ENCODE measurements around the gene AAK1.
"Not testable (repeated sequence)": the region's sequence is repeated elsewhere in the genome, so short reads cannot be mapped to it uniquely, and the experiment has no call there.

AAK1 gene

GRCh38 chr2:69554981-69555380 lies 88.6 kb downstream of the AAK1 start:
- H3K9ac ChIP-seq (ENCODE audit: low read length) = no peak overlapping the region
- no peak overlapping the region for H3K27ac ChIP-seq (ENCODE audit: low read depth, low read length)
- no peaks in the 10 kb centered on the region for H3K27me3 ChIP-seq (ENCODE audit: control insufficient read depth, insufficient read depth, low read length)
- H3K36me3 ChIP-seq (ENCODE audit: control insufficient read depth, insufficient read depth, low read length) = no peaks in the 10 kb centered on the region
- H3K9me3 ChIP-seq (ENCODE audit: control insufficient read depth, insufficient read depth, low read depth, low read length) = no peaks in the 10 kb centered on the region
- H3K4me1 ChIP-seq (ENCODE audit: control insufficient read depth, insufficient read depth, low read length) = peaks cover 2% of the 10 kb centered on the region
- no peak overlapping the region for H3K4me3 ChIP-seq (ENCODE audit: low read depth, low read length)

GRCh38 chr2:69554568-69554967 lies 89.0 kb downstream of the AAK1 start:
- no peak overlapping the region for H3K4me3 ChIP-seq (ENCODE audit: low read depth, low read length)
- no peaks in the 10 kb centered on the region for H3K4me1 ChIP-seq (ENCODE audit: control insufficient read depth, insufficient read depth, low read length)
- no peak overlapping the region for H3K27ac ChIP-seq (ENCODE audit: low read depth, low read length)
- no peaks in the 10 kb centered on the region for H3K27me3 ChIP-seq (ENCODE audit: control insufficient read depth, insufficient read depth, low read length)
- no peak overlapping the region for H3K9ac ChIP-seq (ENCODE audit: low read length)
- H3K9me3 ChIP-seq (ENCODE audit: control insufficient read depth, insufficient read depth, low read depth, low read length) = no peaks in the 10 kb centered on the region
- H3K36me3 ChIP-seq (ENCODE audit: control insufficient read depth, insufficient read depth, low read length) = no peaks in the 10 kb centered on the region

- Histone ChIP-seq H3K4me3 (ENCODE audit: low read depth, low read length) (no peak overlapping the region), H3K36me3 (ENCODE audit: control insufficient read depth, insufficient read depth, low read length) (no peaks in the 10 kb centered on the region), H3K27me3 (ENCODE audit: control insufficient read depth, insufficient read depth, low read length) (no peaks in the 10 kb centered on the region), H3K9me3 (ENCODE audit: control insufficient read depth, insufficient read depth, low read depth, low read length) (no peaks in the 10 kb centered on the region), H3K4me1 (ENCODE audit: control insufficient read depth, insufficient read depth, low read length) (no peaks in the 10 kb centered on the region), H3K9ac (ENCODE audit: low read length) (no peak overlapping the region), H3K27ac (ENCODE audit: low read depth, low read length) (no peak overlapping the region)
These were observed 89.5 kb downstream of the AAK1 start for GRCh38 chr2:69553991-69554390.

- not testable (repeated sequence) for H3K4me1 ChIP-seq (ENCODE audit: control insufficient read depth, insufficient read depth, low read length); H3K27ac ChIP-seq (ENCODE audit: low read depth, low read length); H3K27me3 ChIP-seq (ENCODE audit: control insufficient read depth, insufficient read depth, low read length); H3K9ac ChIP-seq (ENCODE audit: low read length); H3K36me3 ChIP-seq (ENCODE audit: control insufficient read depth, insufficient read depth, low read length); H3K4me3 ChIP-seq (ENCODE audit: low read depth, low read length)
- H3K9me3 ChIP-seq (ENCODE audit: control insufficient read depth, insufficient read depth, low read depth, low read length) = peaks cover 16% of the 10 kb centered on the region
These were observed 93.0 kb downstream of the AAK1 start for GRCh38 chr2:69550511-69550910.

- Histone ChIP-seq H3K27me3 (ENCODE audit: control insufficient read depth, insufficient read depth, low read length) (no peaks in the 10 kb centered on the region), H3K9ac (ENCODE audit: low read length) (no peak overlapping the region), H3K9me3 (ENCODE audit: control insufficient read depth, insufficient read depth, low read depth, low read length) (peaks cover 16% of the 10 kb centered on the region), H3K27ac (ENCODE audit: low read depth, low read length) (no peak overlapping the region), H3K4me1 (ENCODE audit: control insufficient read depth, insufficient read depth, low read length) (no peaks in the 10 kb centered on the region), H3K36me3 (ENCODE audit: control insufficient read depth, insufficient read depth, low read length) (no peaks in the 10 kb centered on the region; the same call in 1 of the 2 replicates), H3K4me3 (ENCODE audit: low read depth, low read length) (no peak overlapping the region)
These were observed 94.1 kb downstream of the AAK1 start for GRCh38 chr2:69549421-69549820.

- H3K4me1 ChIP-seq (ENCODE audit: control insufficient read depth, insufficient read depth, low read length) = no peaks in the 10 kb centered on the region
- H3K27me3 ChIP-seq (ENCODE audit: control insufficient read depth, insufficient read depth, low read length) = no peaks in the 10 kb centered on the region
- no peak overlapping the region for H3K4me3 ChIP-seq (ENCODE audit: low read depth, low read length)
- peaks cover 6% of the 10 kb centered on the region for H3K36me3 ChIP-seq (ENCODE audit: control insufficient read depth, insufficient read depth, low read length)
- H3K9me3 ChIP-seq (ENCODE audit: control insufficient read depth, insufficient read depth, low read depth, low read length) = peaks cover 16% of the 10 kb centered on the region
- H3K9ac ChIP-seq (ENCODE audit: low read length) = no peak overlapping the region
- no peak overlapping the region for H3K27ac ChIP-seq (ENCODE audit: low read depth, low read length)
These were observed 95.4 kb downstream of the AAK1 start for GRCh38 chr2:69547984-69548715.

GRCh38 chr2:69546646-69547045 lies 96.9 kb downstream of the AAK1 start:
- H3K9me3 ChIP-seq (ENCODE audit: control insufficient read depth, insufficient read depth, low read depth, low read length) = peaks cover 16% of the 10 kb centered on the region
- H3K27me3 ChIP-seq (ENCODE audit: control insufficient read depth, insufficient read depth, low read length) = no peaks in the 10 kb centered on the region
- H3K27ac ChIP-seq (ENCODE audit: low read depth, low read length) = no peak overlapping the region
- H3K36me3 ChIP-seq (ENCODE audit: control insufficient read depth, insufficient read depth, low read length) = peaks cover 15% of the 10 kb centered on the region
- H3K4me1 ChIP-seq (ENCODE audit: control insufficient read depth, insufficient read depth, low read length) = no peaks in the 10 kb centered on the region
- H3K4me3 ChIP-seq (ENCODE audit: low read depth, low read length) = no peak overlapping the region
- H3K9ac ChIP-seq (ENCODE audit: low read length) = no peak overlapping the region

- Histone ChIP-seq H3K4me1 (ENCODE audit: control insufficient read depth, insufficient read depth, low read length) (no peaks in the 10 kb centered on the region), H3K36me3 (ENCODE audit: control insufficient read depth, insufficient read depth, low read length) (peaks cover 17% of the 10 kb centered on the region), H3K4me3 (ENCODE audit: low read depth, low read length) (no peak overlapping the region), H3K9me3 (ENCODE audit: control insufficient read depth, insufficient read depth, low read depth, low read length) (peaks cover 16% of the 10 kb centered on the region), H3K27ac (ENCODE audit: low read depth, low read length) (no peak overlapping the region), H3K27me3 (ENCODE audit: control insufficient read depth, insufficient read depth, low read length) (no peaks in the 10 kb centered on the region), H3K9ac (ENCODE audit: low read length) (no peak overlapping the region)
These were observed 98.0 kb downstream of the AAK1 start for GRCh38 chr2:69545477-69545932.

- Histone ChIP-seq H3K27me3 (ENCODE audit: control insufficient read depth, insufficient read depth, low read length) (no peaks in the 10 kb centered on the region), H3K27ac (ENCODE audit: low read depth, low read length) (no peak overlapping the region), H3K4me3 (ENCODE audit: low read depth, low read length) (no peak overlapping the region), H3K36me3 (ENCODE audit: control insufficient read depth, insufficient read depth, low read length) (peaks cover 17% of the 10 kb centered on the region), H3K9me3 (ENCODE audit: control insufficient read depth, insufficient read depth, low read depth, low read length) (peaks cover 16% of the 10 kb centered on the region), H3K9ac (ENCODE audit: low read length) (no peak overlapping the region), H3K4me1 (ENCODE audit: control insufficient read depth, insufficient read depth, low read length) (no peaks in the 10 kb centered on the region)
These were observed 98.6 kb downstream of the AAK1 start for GRCh38 chr2:69544951-69545350.

GRCh38 chr2:69539549-69539908 lies 104.0 kb downstream of the AAK1 start:
- Histone ChIP-seq H3K36me3 (ENCODE audit: control insufficient read depth, insufficient read depth, low read length) (peaks cover 20% of the 10 kb centered on the region), H3K27me3 (ENCODE audit: control insufficient read depth, insufficient read depth, low read length) (no peaks in the 10 kb centered on the region), H3K4me3 (ENCODE audit: low read depth, low read length) (no peak overlapping the region), H3K27ac (ENCODE audit: low read depth, low read length) (no peak overlapping the region), H3K9ac (ENCODE audit: low read length) (no peak overlapping the region), H3K4me1 (ENCODE audit: control insufficient read depth, insufficient read depth, low read length) (peaks cover 8% of the 10 kb centered on the region; the same call in 1 of the 2 replicates), H3K9me3 (ENCODE audit: control insufficient read depth, insufficient read depth, low read depth, low read length) (no peaks in the 10 kb centered on the region)

GRCh38 chr2:69538872-69539548 lies 104.5 kb downstream of the AAK1 start:
- no peaks in the 10 kb centered on the region for H3K27me3 ChIP-seq (ENCODE audit: control insufficient read depth, insufficient read depth, low read length)
- no peak overlapping the region for H3K27ac ChIP-seq (ENCODE audit: low read depth, low read length)
- H3K4me3 ChIP-seq (ENCODE audit: low read depth, low read length) = no peak overlapping the region
- H3K9me3 ChIP-seq (ENCODE audit: control insufficient read depth, insufficient read depth, low read depth, low read length) = no peaks in the 10 kb centered on the region
- no peak overlapping the region for H3K9ac ChIP-seq (ENCODE audit: low read length)
- H3K4me1 ChIP-seq (ENCODE audit: control insufficient read depth, insufficient read depth, low read length) = peaks cover 8% of the 10 kb centered on the region; the same call in 1 of the 2 replicates
- H3K36me3 ChIP-seq (ENCODE audit: control insufficient read depth, insufficient read depth, low read length) = peaks cover 16% of the 10 kb centered on the region

Measured in HUES6 (cell line).